Activated naive CD8-positive, alpha-beta T cell treated with anti-CD3 and anti-CD28 coated beads, Interleukin-2, amount 50 U/mL, for 24 hours (primary cell): ENCODE results near the gene PDXDC1.
"Not testable (repeated sequence)": the region's sequence is repeated elsewhere in the genome, so short reads cannot be mapped to it uniquely, and the experiment has no call there.

Experiments
- ATAC-seq: fragments of 150-1000 bp; cut with Tn5 transposase; one replicate; pipeline ENCODE4 v1.10.0; 2021
- DNase-seq: peaks from one replicate; pipeline ENCODE4 v3.0.0; 2021
- H3K27ac Mint-ChIP-seq: one replicate; pipeline ENCODE4 v1.8.0; 2021; ENCODE audit warnings: mild to moderate bottlenecking, mixed read lengths
- H3K27me3 Mint-ChIP-seq: one replicate; pipeline ENCODE4 v1.8.0; 2021; ENCODE audit warnings: mixed read lengths
- H3K36me3 Mint-ChIP-seq: one replicate; pipeline ENCODE4 v1.8.0; 2021; ENCODE audit warnings: low read depth, mixed read lengths
- H3K4me1 Mint-ChIP-seq: one replicate; pipeline ENCODE4 v1.8.0; 2021; ENCODE audit warnings: mixed read lengths
- H3K4me3 Mint-ChIP-seq: one replicate; pipeline ENCODE4 v1.8.0; 2021; ENCODE audit warnings: mild to moderate bottlenecking, moderate library complexity, mixed read lengths
- H3K9me3 Mint-ChIP-seq: one replicate; pipeline ENCODE4 v1.8.0; 2021; ENCODE audit warnings: mixed read lengths

Gene PDXDC1

GRCh38 chr16:15130943-15131700, 156.3 kb downstream of the PDXDC1 start:
- not testable (repeated sequence) for ATAC-seq, H3K9me3 Mint-ChIP-seq, H3K27me3 Mint-ChIP-seq, H3K27ac Mint-ChIP-seq, H3K4me1 Mint-ChIP-seq, H3K4me3 Mint-ChIP-seq, H3K36me3 Mint-ChIP-seq, DNase-seq

- not testable (repeated sequence) for H3K27ac Mint-ChIP-seq, H3K36me3 Mint-ChIP-seq, H3K4me1 Mint-ChIP-seq, H3K9me3 Mint-ChIP-seq, DNase-seq, H3K4me3 Mint-ChIP-seq, ATAC-seq, H3K27me3 Mint-ChIP-seq
Observed at GRCh38 chr16:15132719-15133428, 158.0 kb downstream of the PDXDC1 start.

- H3K27ac Mint-ChIP-seq, H3K4me3 Mint-ChIP-seq, DNase-seq, H3K9me3 Mint-ChIP-seq, H3K36me3 Mint-ChIP-seq, H3K4me1 Mint-ChIP-seq, ATAC-seq, H3K27me3 Mint-ChIP-seq: not testable (repeated sequence)
Observed at GRCh38 chr16:15133554-15133953, 158.7 kb downstream of the PDXDC1 start.

GRCh38 chr16:15134752-15135482, 160.1 kb downstream of the PDXDC1 start:
- not testable (repeated sequence) for H3K9me3 Mint-ChIP-seq, H3K36me3 Mint-ChIP-seq, H3K4me1 Mint-ChIP-seq, H3K27ac Mint-ChIP-seq, ATAC-seq, H3K4me3 Mint-ChIP-seq, H3K27me3 Mint-ChIP-seq, DNase-seq

GRCh38 chr16:15135483-15136360, 160.9 kb downstream of the PDXDC1 start:
- H3K4me1 Mint-ChIP-seq, ATAC-seq, H3K4me3 Mint-ChIP-seq, H3K36me3 Mint-ChIP-seq, H3K27me3 Mint-ChIP-seq, H3K9me3 Mint-ChIP-seq, H3K27ac Mint-ChIP-seq, DNase-seq: not testable (repeated sequence)

- H3K27me3 Mint-ChIP-seq, H3K4me3 Mint-ChIP-seq, H3K36me3 Mint-ChIP-seq, H3K27ac Mint-ChIP-seq, ATAC-seq, H3K4me1 Mint-ChIP-seq, DNase-seq, H3K9me3 Mint-ChIP-seq: not testable (repeated sequence)
Observed at GRCh38 chr16:15137514-15137913, 162.7 kb downstream of the PDXDC1 start.

- not testable (repeated sequence) for H3K27ac Mint-ChIP-seq, H3K36me3 Mint-ChIP-seq, H3K4me1 Mint-ChIP-seq, H3K4me3 Mint-ChIP-seq, H3K27me3 Mint-ChIP-seq, H3K9me3 Mint-ChIP-seq, ATAC-seq, DNase-seq
Observed at GRCh38 chr16:15140444-15141365, 165.9 kb downstream of the PDXDC1 start.

GRCh38 chr16:15141586-15141985, 166.8 kb downstream of the PDXDC1 start:
- Mint-ChIP-seq H3K4me1 (no peaks in the 10 kb centered on the region), H3K9me3 (no peaks in the 10 kb centered on the region), H3K36me3 (no peaks in the 10 kb centered on the region), H3K4me3 (no peak overlapping the region), H3K27ac (no peak overlapping the region), H3K27me3 (no peaks in the 10 kb centered on the region)
- no peak for DNase-seq
- no peak for ATAC-seq

GRCh38 chr16:15142107-15142890, 167.5 kb downstream of the PDXDC1 start:
- not testable (repeated sequence) for DNase-seq, H3K4me1 Mint-ChIP-seq, ATAC-seq, H3K27me3 Mint-ChIP-seq, H3K9me3 Mint-ChIP-seq, H3K36me3 Mint-ChIP-seq, H3K4me3 Mint-ChIP-seq, H3K27ac Mint-ChIP-seq

- H3K4me1 Mint-ChIP-seq, ATAC-seq, H3K27ac Mint-ChIP-seq, H3K9me3 Mint-ChIP-seq, DNase-seq, H3K27me3 Mint-ChIP-seq, H3K36me3 Mint-ChIP-seq, H3K4me3 Mint-ChIP-seq: not testable (repeated sequence)
Observed at GRCh38 chr16:15142891-15143600, 168.2 kb downstream of the PDXDC1 start.

GRCh38 chr16:15143601-15144091, 168.8 kb downstream of the PDXDC1 start:
- H3K27ac Mint-ChIP-seq, H3K27me3 Mint-ChIP-seq, H3K4me1 Mint-ChIP-seq, ATAC-seq, DNase-seq, H3K9me3 Mint-ChIP-seq, H3K36me3 Mint-ChIP-seq, H3K4me3 Mint-ChIP-seq: not testable (repeated sequence)

GRCh38 chr16:15144092-15144631, 169.3 kb downstream of the PDXDC1 start:
- not testable (repeated sequence) for H3K27ac Mint-ChIP-seq, H3K27me3 Mint-ChIP-seq, H3K4me3 Mint-ChIP-seq, DNase-seq, H3K36me3 Mint-ChIP-seq, ATAC-seq, H3K9me3 Mint-ChIP-seq, H3K4me1 Mint-ChIP-seq
